Breast epithelium (tissue), 4 donors: ENCODE results near the gene METRNL. TPM values are rescaled to one million over a fixed set of nuclear protein-coding genes. Genes with fewer than 3 reads are reported as not detected.

Source experiments
- DNase-seq, 2 donors: peaks; one replicate each; pipeline ENCODE4 v3.0.0-alpha.2; 2019; ENCODE audit warnings: low spot score in 2 of 2
- H3K27ac ChIP-seq, 2 donors: fragments of 200-600 bp; sonication (generic) in 1 of 2; one replicate each; pipeline ENCODE4 v1.5.1; 2016 to 2019; ENCODE audit warnings: mild to moderate bottlenecking in 1 of 2
- H3K27me3 ChIP-seq, 2 donors: fragments of 200-600 bp; sonication (generic) in 1 of 2; one replicate each; pipeline versions ENCODE4 v1.5.1 to v1.6.0; 2017 to 2019; ENCODE audit warnings: control low read depth in 1 of 2, mild to moderate bottlenecking in 1 of 2
- H3K36me3 ChIP-seq: fragments of 200-600 bp; one replicate; pipeline ENCODE4 v1.5.1; 2019
- H3K4me1 ChIP-seq, 2 donors: fragments of 200-600 bp; sonication (generic); one replicate each; pipeline ENCODE4 v1.5.1; 2016 to 2019; ENCODE audit warnings: control low read depth in 1 of 2
- H3K4me3 ChIP-seq, 3 donors: fragments of 200-600 bp; sonication (generic); 1 replicate in 2 of 3; 2 replicates in 1 of 3; pipeline ENCODE4 v1.5.1; 2016 to 2019; ENCODE audit warnings: mild to moderate bottlenecking in 3 of 3, moderate library complexity in 2 of 3
- H3K9me3 ChIP-seq, 2 donors: fragments of 200-600 bp; sonication (generic) in 1 of 2; one replicate each; pipeline ENCODE4 v1.5.1; 2016 to 2019; ENCODE audit warnings: control low read depth in 1 of 2
- CTCF ChIP-seq, 3 donors: fragments of 450-650 bp; IDR thresholded peaks; one replicate each; pipeline ENCODE4 v1.5.1; 2016 to 2017; ENCODE audit warnings: antibody characterized with exemption in 3 of 3, mild to moderate bottlenecking in 3 of 3, moderate library complexity in 3 of 3
- POLR2A ChIP-seq: fragments of 450-650 bp; IDR thresholded peaks from one replicate; pipeline ENCODE4 v1.6.1; 2016; ENCODE audit warnings: antibody characterized with exemption, mild to moderate bottlenecking, moderate library complexity
- POLR2AphosphoS5 ChIP-seq, 3 donors: sonication (generic); formaldehyde crosslinking; IDR thresholded peaks; one replicate each; pipeline ENCODE4 v1.6.1; 2017; ENCODE audit warnings: antibody characterized with exemption in 3 of 3
- intact Hi-C: fragments of 100-400 bp; cut with DNase I; formaldehyde crosslinking; loops from one replicate; pipeline ENCODE4 v1.15.1; 2023; ENCODE audit warnings: low total_unique reads
- total RNA-seq, 3 donors: library from RNA; depleted of rRNA; stranded (reverse); fragments of >200 nt; gene quantifications; one replicate each; pipeline ENCODE4 v1.1.0, GENCODE V29; 2016

Gene METRNL
- total RNA-seq, 3 donors from 2014 or later, result 41.6 to 102 (median 54.1) TPM

- Histone ChIP-seq H3K9me3 (no peaks in the 10 kb centered on the region), H3K4me3 (peak overlapping the region in 1 of 3 donors; percentile 26), H3K27me3 (no peaks in the 10 kb centered on the region), H3K4me1 (peaks cover 4 to 10% of the 10 kb centered on the region in 2 donors), H3K27ac (peak overlapping the region; percentile 64 to 72), H3K36me3 (peaks cover 3% of the 10 kb centered on the region)
- intact Hi-C loops, result no loop called here
- DNase-seq, result no peak
- TF ChIP-seq POLR2AphosphoS5 (IDR thresholded peaks at IDR 0.05), result no peak
- TF ChIP-seq CTCF (IDR thresholded peaks at IDR 0.05), result no peak
- TF ChIP-seq POLR2A, result no peak
Observed at GRCh38 chr17:83090444-83091256, 11.2 kb downstream of the METRNL start.

GRCh38 chr17:83091257-83092141 is 12.1 kb downstream of the METRNL start:
- H3K27ac ChIP-seq, result peak overlapping the region; percentile 64 to 72
- peak overlapping the region in 2 of 3 donors; percentile 13 to 26 for H3K4me3 ChIP-seq
- intact Hi-C loops, result no loop called here
- H3K36me3 ChIP-seq, result peaks cover 3% of the 10 kb centered on the region
- no peaks in the 10 kb centered on the region for H3K27me3 ChIP-seq
- no peak for TF ChIP-seq POLR2A
- no peak for TF ChIP-seq CTCF (IDR thresholded peaks at IDR 0.05)
- TF ChIP-seq POLR2AphosphoS5 (IDR thresholded peaks at IDR 0.05), result no peak
- DNase-seq, result no peak
- peaks cover 4 to 10% of the 10 kb centered on the region in 2 donors for H3K4me1 ChIP-seq
- H3K9me3 ChIP-seq, result no peaks in the 10 kb centered on the region

- Histone ChIP-seq H3K4me3 (peak overlapping the region in 1 of 3 donors; percentile 26), H3K9me3 (no peaks in the 10 kb centered on the region), H3K36me3 (peaks cover 3% of the 10 kb centered on the region), H3K4me1 (peaks cover 4 to 10% of the 10 kb centered on the region in 2 donors), H3K27ac (peak overlapping the region; percentile 64 to 72), H3K27me3 (no peaks in the 10 kb centered on the region)
- intact Hi-C loops, result no loop called here
- no peak for DNase-seq
- TF ChIP-seq POLR2AphosphoS5 (IDR thresholded peaks at IDR 0.05) (no peak), CTCF (IDR thresholded peaks at IDR 0.05) (no peak), POLR2A (no peak)
Observed at GRCh38 chr17:83092186-83092585, 12.8 kb downstream of the METRNL start.

GRCh38 chr17:83092931-83093330 is 13.5 kb downstream of the METRNL start:
- peaks cover 4 to 10% of the 10 kb centered on the region in 2 donors for H3K4me1 ChIP-seq
- H3K27me3 ChIP-seq, result no peaks in the 10 kb centered on the region
- no peak for TF ChIP-seq POLR2AphosphoS5 (IDR thresholded peaks at IDR 0.05)
- no peak for TF ChIP-seq CTCF (IDR thresholded peaks at IDR 0.05)
- TF ChIP-seq POLR2A, result no peak
- no peak overlapping the region for H3K4me3 ChIP-seq
- intact Hi-C loops, result no loop called here
- DNase-seq, result no peak
- H3K9me3 ChIP-seq, result no peaks in the 10 kb centered on the region
- peak overlapping the region; percentile 25 to 72 for H3K27ac ChIP-seq
- H3K36me3 ChIP-seq, result peaks cover 3% of the 10 kb centered on the region
